GM12878 (cell line): ENCODE measurements around the gene TXNDC15. TPM values are rescaled to one million over a fixed set of nuclear protein-coding genes. Genes with fewer than 3 reads are reported as not detected.

ENCODE experiments used
- BCL3 ChIP-seq: IDR thresholded peaks from 2 replicates; pipeline ENCODE4 v1.6.1; 2011; ENCODE audit warnings: borderline replicate concordance, low read depth, mild to moderate bottlenecking, moderate library complexity, low read length; ENCODE audit not compliant: insufficient read depth, poor library complexity, severe bottlenecking
- CUX1 ChIP-seq: IDR thresholded peaks from 2 replicates; pipeline ENCODE4 v1.6.1; 2012; ENCODE audit warnings: improper control_type of control experiment, low read depth, low read length; ENCODE audit not compliant: insufficient replicate concordance
- FOXK2 ChIP-seq: fragments of 450-650 bp; IDR thresholded peaks from 2 replicates; pipeline ENCODE4 v1.6.1; 2017; ENCODE audit warnings: mild to moderate bottlenecking, moderate library complexity
- HDGF ChIP-seq: fragments of 450-650 bp; IDR thresholded peaks from 2 replicates; pipeline ENCODE4 v1.6.1; 2016; ENCODE audit warnings: antibody characterized with exemption
- NRF1 ChIP-seq: conservative IDR thresholded peaks from 2 replicates; pipeline ENCODE4 v1.6.1; 2011; ENCODE audit warnings: mild to moderate bottlenecking, low read depth, low read length, improper control_type of control experiment
- POLR2AphosphoS5 ChIP-seq: IDR thresholded peaks from 2 replicates; pipeline ENCODE4 v1.6.1; 2011; ENCODE audit warnings: mild to moderate bottlenecking, low read length, inconsistent platforms
- RAD21 ChIP-seq: IDR thresholded peaks from 2 replicates; pipeline ENCODE4 v1.6.1; 2011; ENCODE audit warnings: mild to moderate bottlenecking, low read depth, low read length, moderate library complexity; ENCODE audit not compliant: insufficient read depth
- RELA ChIP-seq: fragments of 450-650 bp; IDR thresholded peaks from 2 replicates; pipeline ENCODE4 v1.8.0; 2014; ENCODE audit warnings: borderline replicate concordance; ENCODE audit not compliant: partially characterized antibody
- SMAD5 ChIP-seq: IDR thresholded peaks from 2 replicates; pipeline ENCODE4 v1.6.1; 2016; ENCODE audit warnings: antibody characterized with exemption, low read depth
- polyA plus RNA-seq, 11 experiments: library from polyadenylated mRNA; depleted of rRNA in 4 of 11; unstranded in 6 of 11; stranded (reverse) in 5 of 11; fragments of >200 nt; fragmentation: Nextera tagmentation in 4 of 11; fragmentation: Illumina TruSeq in 1 of 11; extraction: Ambion mirVana in 4 of 11; extraction: Trizol in 1 of 11; gene quantifications; 1 replicate in 1 of 11; 2 replicates in 10 of 11; pipeline versions ENCODE4 v1.2.1 to v1.2.3, GENCODE V29; 2011 to 2016; ENCODE audit warnings: inconsistent platforms in 2 of 11, missing spikeins in 2 of 11, low read depth in 1 of 11
- total RNA-seq, 4 experiments: library from RNA; depleted of rRNA in 3 of 4; stranded (reverse); fragments of >200 nt in 3 of 4; fragmentation: Illumina TruSeq in 1 of 4; extraction: Trizol in 1 of 4; gene quantifications; 2 replicates each; pipeline versions ENCODE4 v1.2.1 to v1.2.3, GENCODE V29; 2013 to 2021

Gene TXNDC15
- total and polyA plus RNA-seq, 10 of the 15 experiments (the other 5 are each of a cell fraction or from before 2014, with no cell fraction given) = 8.1 to 60.6 (median 38.1) TPM

GRCh38 chr5:134873494-134873893 is 677 bp upstream of the TXNDC15 start (continued):
- TF ChIP-seq CUX1 (no peak), RELA (no peak), FOXK2 (no peak), HDGF (no peak), NRF1 (no peak), SMAD5 (no peak), RAD21 (no peak), BCL3 (no peak), POLR2AphosphoS5 (no peak)
